Measurements from ENCODE around the gene CHPF2.
A peak's percentile ranks its signal among the peaks of the same experiment; 100 is the strongest.

CHPF2 gene

DNA sequence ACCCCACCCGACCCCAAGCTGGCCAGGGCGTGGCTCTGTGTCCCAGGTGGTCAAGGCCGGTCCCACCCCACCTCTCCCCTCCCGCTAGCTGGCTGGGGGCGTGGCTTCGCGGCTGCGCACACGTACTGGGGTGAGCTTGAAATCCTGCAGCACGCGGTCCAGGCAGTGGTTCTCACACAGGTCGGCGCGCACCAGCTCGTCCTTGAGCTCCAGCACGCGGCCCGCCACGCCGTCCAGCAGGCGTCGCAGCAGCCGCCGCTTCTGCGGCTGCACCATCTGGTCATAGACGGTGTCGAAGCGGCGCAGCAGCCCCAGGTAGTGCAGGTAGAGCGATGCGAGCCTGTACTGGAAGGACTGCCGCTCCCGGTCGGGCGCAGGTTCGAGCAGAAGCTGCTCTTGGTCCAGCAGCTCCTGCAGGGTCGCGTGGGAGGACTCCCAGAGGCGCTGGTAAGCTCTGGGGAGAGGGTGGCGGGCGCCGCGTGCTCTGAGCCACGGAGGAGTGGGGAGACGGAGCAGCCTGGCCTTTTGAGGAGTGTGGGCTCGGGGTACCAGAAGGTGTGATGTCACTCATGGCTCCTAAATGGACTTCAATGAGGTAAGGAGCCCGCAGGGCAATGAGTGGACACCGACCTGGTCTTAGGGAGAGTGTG lies 27.8 kb upstream of the CHPF2 start:
- no peak for DNase-seq (ENCODE audit: low read depth, low spot score)

DNA sequence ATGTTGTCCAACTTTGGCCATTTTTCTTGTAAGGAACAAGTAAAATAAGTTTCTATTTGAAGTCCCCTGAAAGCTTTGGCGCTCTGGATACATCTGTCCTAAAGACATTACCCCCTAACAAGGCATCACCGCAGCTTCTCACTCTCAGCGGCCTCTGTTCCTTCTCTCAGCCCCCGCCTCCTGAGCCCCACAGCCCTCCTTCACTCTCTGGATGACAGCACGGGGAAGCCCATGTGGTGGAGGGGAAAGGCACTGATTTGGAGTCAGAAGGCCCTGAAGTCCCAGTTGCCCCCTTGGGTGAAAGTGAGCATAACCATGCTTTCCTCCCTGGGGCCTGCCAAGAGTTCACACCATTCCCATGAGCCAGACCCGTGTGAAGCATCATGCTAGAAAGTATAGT lies 26.6 kb upstream of the CHPF2 start:
- no peak for DNase-seq (ENCODE audit: low read depth, low spot score)

DNA sequence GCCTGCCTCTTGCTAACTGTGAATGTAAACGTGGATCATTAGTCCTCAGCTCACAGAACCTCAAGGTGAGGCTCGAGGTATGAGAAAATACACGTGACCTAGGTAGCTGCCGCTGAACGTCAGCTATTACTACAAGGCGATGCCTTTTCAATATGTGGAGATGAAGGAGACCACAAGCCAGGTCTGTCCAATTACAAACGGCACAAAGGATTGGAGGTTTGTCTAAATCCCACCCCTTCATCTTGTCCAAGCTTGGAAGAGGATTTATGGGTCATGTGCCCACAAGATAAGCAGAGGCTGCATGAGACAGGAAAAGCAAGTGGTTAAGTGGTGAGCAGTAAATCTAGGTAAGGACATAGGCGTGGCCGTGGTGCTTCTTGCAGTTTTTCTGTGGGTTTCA lies 25.4 kb upstream of the CHPF2 start:
- DNase-seq (ENCODE audit: low read depth, low spot score), result no peak

DNA sequence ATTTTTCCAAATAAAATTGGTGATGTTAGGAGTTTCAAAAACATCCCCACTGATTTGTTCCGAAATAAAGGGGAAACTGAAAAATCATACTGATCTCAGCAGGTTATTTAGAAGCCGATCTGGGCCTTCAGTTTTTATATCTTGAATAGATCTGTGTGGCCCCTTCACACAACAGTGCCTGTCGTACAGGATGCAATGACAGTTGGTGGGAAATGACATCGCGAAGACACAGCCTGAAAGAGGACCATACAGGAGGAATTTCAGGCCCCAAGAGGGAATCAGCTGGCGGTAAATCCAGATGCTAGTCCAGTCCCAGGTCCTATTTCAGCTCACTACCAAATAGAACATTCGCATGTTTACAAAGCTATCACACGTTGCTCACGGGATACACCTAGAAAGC lies 25.0 kb upstream of the CHPF2 start:
- DNase-seq (ENCODE audit: low read depth, low spot score), result no peak

DNA sequence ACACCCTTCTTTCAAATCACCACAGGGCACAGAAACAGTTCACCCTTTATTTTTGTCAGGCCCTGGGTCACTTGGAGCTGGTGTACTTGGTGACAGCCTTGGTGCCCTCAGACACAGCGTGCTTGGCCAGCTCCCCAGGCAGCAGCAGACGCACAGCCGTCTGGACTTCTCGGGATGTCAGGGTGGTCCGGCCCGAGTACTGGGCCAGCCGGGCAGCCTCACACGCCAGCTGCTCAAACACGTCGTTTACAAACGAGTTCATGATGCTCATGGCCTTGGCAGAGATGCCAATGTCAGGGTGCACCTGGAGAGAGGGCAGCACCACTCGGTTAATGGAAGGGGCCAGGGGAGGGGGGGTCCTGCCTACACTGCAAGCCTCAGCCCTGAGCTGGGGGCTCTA lies 24.5 kb upstream of the CHPF2 start:
- no peak for DNase-seq (ENCODE audit: low read depth, low spot score)

DNA sequence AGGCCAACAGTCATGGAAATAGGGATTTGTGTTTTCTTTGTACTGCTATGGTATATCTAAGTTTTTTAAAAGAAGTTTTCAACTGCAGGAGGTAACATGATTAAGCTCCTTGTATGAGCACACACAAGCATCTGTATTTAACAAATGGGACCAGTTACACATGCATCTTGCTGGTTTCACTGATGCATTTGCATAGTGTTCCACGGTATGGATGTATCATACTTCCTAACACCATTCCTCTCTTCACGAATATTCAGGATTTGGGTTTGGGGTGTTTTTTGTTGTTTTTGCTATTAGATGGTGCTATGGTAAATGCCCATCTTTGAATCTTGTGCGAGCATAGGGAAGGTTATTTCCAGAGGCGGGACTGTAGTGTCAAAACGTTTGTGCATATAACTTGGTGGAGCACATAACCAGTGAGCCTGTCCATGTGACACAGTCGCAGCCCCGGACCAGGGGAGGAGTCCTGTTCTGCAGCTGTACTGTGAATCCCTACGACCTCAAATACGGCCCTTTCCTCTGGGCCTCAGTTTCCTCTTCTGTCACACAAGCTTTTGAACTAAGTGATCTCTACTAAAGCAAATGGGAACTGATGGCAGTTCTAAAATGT lies 23.9 kb upstream of the CHPF2 start:
- DNase-seq (ENCODE audit: low read depth, low spot score), result no peak

DNA sequence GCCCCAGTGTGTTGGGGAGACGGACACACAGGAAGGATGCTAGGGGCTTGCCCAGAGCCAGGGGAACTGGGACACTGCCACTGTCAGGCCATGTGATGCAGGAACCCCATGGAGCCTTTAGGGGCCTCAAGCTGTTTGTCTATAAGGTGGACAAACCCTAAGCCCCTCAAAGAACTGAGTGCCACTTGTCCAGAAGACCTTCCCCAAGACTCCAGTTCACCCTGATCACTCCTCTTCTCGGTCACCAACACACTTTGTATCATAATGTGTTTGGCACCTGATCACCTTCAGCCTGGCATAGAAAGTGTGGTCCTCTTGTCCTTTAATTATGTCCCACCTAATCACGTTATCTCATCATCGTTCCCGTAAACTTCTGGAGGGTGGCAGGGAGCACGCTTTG lies 22.7 kb upstream of the CHPF2 start:
- DNase-seq (ENCODE audit: low read depth, low spot score), result no peak

DNA sequence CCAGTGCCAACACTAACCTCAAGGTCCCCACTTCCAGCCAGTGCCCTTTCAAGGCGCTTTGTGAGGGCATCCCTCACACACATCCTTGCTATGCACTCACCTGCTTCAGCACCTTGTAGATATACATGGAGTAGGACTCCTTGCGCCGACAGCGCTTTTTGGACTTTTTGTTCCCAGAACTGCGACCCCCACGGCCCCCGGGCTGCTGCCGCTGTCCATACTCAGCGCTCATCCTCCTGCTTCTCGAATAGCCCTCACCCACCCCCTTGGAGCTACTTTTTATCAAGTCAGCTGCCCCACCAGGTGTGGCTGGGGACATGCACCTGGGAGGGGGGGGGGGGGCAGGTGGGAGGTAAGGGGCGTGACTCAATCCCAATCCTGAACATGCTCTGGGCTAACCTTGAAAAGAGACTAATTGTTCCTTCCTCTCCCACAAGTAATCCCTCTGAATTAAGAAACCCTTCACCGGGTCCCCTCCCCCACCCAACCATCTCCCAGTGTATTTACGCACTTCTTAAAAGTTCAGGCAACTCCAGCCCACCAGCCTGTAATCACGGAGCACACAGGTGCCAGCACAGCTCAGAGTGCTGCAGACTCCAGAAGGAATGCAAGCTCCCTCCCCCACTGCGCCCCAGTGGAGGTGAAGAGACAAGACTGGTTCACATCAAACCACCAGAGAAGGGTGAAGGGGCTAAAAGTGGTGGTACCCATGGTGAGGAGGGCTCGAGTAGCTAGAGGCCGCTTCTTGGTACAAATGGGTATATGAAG lies 22.0 kb upstream of the CHPF2 start, which contains the start of gene H2BK1:
Gene H2BK1 (minus strand): TSS at position 402 of the 768 bp plus-strand sequence. CDS start 170 bp downstream, at position 232.
- DNase-seq (ENCODE audit: low read depth, low spot score), result peak; percentile 12

DNA sequence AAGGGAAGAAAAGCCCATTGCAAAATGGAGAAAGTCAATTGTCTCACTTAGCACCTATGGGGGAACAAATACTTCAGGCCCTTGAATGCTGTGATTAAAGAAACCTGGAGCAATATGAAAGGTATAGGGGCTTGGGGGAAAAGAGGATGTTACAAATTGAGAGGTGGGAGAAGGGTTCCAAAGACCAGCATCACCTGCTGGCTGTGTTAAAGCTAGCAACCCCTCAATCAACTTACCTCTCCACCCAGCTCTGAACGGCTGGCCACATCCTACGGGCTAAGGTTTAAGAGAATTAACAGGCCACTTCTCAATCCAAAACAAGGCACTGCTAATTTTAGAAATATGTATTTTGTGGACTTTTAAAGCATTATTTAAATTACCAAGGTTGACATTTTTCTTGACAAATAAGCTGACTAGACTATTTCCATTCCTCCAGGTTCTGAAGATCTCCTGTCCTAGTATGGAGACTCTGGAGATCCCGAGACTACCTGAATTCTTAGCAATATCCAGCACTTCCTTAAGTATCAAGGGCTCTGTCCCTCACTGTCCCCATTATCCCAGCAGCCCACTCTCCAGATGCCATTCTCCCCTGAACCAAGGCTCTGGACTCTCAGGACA lies 21.0 kb upstream of the CHPF2 start:
- DNase-seq (ENCODE audit: low read depth, low spot score), result no peak

DNA sequence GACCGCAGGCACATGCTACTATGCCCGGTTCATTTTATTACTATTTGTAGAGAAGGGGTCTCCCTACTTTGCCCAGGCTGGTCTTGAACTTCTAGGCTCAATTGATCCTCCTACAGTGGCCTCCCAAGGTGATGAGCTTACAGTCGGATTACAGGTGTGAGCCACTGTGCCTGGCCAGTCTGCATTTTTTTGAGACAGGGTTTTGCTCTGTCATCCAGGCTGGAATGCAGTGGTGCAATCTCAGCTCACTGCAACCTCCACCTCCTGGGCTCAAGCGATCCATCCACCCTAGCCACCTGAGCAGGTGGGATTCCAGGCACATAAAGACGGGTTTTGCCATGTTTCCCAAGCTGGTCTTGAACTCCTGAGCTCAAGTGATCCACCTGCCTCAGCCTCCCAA lies 19.7 kb upstream of the CHPF2 start:
- DNase-seq (ENCODE audit: low read depth, low spot score), result no peak

DNA sequence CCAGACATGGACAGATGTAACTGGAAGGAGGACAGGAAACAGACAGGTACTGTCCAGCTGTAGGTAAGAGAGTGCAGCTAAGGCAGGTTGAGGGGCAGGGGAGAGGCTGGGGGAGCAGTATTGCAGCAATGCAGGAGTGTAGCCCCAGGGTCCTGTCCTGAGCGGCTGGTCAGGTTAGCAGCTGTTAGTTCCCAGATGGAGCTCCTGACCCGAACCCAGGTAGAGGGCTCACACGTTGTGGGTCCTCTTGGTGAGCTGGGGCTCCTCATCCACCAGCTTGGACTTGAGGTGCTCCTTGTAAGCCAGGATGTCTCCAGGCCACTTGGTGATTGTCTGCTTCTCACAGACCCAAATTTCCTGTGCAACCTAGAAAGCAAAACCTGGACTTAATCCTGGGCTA lies 18.5 kb upstream of the CHPF2 start:
- DNase-seq (ENCODE audit: low read depth, low spot score), result no peak

DNA sequence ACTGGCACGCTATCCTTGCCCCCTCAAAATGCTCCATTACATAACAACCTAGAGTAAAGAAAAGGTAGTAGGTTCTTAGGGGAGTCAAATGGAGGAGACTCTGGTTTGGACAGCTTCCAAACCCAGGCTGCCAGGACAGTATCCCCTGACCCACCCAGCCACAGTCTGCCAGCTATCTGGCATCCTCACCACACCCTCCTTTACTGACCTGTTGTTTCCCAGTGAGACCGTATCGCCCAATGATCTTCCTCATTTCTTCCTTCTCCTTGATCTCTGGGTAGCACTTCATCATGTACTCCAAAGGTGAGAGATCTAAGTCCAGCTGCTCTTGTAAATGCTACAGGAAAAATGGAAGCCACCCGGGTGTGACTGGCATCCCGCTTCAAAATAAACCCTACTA lies 16.9 kb upstream of the CHPF2 start:
- no peak for DNase-seq (ENCODE audit: low read depth, low spot score)

DNA sequence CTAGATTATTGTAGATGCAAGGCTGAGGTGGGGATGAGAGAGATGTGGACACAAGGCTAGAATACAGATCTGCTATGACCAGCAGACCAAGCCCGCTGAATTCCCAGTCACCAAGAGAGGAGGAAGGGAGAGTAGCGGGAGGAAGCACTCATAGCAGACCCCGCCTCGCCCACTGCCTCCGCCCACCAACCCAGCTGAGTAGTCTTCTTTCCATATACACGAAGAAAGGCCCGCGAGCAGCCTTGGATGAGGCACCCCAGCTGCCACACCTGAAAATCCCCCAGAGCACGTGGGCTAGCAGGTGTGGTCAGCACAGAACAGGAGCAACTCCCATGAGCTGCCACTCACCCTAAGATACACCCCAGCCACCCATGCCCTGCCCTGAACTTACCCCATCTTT lies 14.1 kb upstream of the CHPF2 start:
- DNase-seq (ENCODE audit: low read depth, low spot score), result no peak

DNA sequence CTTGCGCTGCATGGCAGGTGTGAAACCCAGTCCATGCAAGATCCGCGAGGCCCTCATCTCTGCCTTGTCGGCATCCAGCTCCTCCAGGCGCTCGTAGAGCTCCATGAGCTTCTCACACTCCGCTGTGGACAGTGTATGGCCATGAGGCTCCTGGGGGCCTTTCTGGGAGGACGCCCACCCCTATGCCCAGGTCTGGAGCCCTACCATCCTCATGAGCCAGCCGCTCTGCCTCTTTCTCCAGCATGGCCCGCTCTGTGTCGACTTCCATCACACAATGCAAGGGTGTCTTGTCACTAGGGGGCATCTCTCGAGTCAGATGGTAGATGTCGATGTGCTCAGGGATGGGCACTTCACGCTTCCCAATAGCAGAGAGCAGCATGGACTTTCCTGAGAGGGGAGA lies 8.6 kb upstream of the CHPF2 start:
- DNase-seq (ENCODE audit: low read depth, low spot score), result no peak

DNA sequence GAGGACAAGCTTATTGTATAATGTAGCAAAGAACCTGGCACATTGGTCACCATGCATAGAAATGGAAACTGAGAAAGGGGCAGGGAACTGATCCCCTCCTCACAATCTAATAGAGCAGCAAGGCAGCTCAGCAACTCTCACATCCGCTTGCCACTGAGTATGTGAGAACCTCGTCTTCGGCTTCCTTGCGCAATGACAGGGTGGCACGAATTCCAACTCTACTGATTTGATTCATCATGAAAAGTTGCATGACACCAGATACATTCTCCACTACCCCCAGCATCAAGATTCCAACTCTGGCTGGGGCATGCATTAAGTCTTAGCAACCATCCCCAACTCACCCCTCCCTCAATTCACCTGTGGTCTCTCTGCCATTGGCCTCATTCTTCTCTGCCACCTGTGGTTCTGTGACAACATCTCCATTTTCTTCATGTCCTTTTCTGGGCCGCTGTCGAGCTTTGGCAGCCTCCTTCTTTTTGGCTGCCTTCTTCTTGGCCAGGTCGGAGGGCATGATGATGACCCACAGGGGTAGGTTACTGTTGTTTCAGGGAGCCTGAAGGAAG lies 6.3 kb upstream of the CHPF2 start:
- no peak for DNase-seq (ENCODE audit: low read depth, low spot score)

DNA sequence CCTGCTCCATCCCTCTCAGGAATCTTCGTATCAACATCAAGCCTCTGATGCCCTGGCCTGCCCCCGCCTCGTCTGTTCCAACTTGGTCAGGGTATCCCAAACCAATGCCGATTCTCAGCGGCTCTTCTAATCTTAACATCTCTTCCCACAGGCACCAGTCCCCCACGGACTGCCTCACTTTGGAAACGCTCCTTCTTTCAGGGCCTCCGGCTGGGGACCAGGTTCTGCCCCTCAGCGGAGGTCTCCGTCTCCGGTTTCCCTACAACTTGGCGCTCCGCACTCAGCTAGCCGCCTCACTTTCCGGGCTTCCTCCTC lies 5.8 kb upstream of the CHPF2 start:
- DNase-seq (ENCODE audit: low read depth, low spot score), result no peak

DNA sequence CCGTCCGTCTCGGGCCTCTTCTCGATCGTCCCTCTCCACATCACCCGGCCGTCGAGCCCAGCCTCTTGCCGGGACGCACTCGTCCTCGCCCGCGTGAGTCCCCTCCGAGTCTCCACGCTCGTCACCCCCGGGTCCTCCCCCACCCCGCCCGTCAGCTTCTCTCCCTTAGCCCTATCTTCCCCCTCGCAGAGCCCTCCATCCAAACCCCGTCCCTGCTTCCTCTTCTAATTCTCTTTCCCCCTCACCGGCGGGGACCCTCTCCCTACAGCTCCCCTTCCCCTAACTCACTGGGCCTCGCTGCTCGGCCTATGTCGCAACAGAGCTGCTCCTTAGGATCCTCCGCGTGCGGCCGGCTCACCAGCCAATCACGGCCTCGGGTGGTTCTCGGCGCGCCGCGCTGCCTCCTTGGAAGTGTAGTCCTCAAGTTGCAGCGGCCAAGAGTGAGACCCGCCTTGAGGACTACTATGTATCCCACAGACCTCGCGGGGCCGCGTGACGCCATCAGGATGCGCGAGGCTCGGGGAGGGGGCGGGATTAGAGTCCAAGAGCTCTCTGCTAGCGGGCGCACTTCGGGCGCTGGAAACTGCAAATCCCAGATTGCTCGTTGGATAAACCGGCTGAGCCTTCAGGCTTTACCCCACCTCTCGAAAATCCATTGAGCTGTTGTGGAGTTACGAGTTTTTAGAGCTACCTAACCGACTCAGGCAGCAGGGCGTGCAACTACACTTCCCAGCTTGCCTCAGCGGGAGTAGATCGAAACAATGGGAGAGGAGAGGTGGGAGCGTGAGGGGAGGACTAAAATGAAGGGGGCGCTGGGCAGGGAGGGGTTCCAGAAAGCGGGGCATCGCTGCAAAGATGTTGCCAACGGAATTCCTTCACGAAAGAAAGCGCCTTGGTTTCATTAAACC lies 5.2 kb upstream of the CHPF2 start, which contains the start of gene ABCF2:
Gene ABCF2 (minus strand): TSS at position 331 of the 908 bp plus-strand sequence. CDS start 747 bp downstream, outside the sequence.
- peak; percentile 95 for DNase-seq (ENCODE audit: low read depth, low spot score)

DNA sequence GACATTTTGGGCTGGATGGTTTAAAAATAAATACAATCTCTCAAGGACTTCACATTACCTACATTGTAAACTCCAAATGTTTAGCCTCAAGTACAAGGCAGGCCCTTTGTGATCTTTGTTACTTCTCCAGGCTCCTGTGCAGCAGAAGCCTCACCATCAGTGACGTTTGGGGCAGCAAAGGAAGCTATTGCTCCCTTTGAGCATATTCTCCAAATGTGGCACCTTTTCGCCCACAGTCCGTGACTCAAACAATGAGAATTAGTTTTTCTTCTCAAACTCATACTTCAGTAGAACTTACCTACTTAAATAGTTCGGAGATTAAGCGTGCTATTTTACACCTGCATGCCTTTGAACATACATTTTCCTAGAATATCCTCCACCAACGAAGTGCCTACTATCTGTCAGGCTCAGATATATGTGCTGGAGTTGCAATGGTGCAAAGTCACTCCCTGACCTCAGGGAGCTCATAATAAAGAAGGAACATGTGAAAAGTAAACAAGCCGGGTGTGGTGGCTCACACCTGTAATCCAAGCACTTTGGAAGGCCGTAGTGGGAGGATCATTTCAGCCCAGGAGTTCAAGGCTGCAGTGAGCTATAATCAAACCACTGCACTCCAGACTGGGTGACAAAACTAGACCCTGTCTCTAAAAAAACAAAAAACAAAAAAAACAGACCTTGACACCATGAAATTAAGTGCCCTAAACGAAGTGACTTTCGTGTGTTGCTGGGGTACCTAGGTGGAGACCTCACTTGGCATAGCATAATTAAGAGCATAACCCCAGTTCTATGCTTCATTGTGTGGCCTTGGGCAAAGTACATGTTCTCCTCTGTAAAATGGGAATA lies 4.0 kb upstream of the CHPF2 start:
- no peak for DNase-seq (ENCODE audit: low read depth, low spot score)

DNA sequence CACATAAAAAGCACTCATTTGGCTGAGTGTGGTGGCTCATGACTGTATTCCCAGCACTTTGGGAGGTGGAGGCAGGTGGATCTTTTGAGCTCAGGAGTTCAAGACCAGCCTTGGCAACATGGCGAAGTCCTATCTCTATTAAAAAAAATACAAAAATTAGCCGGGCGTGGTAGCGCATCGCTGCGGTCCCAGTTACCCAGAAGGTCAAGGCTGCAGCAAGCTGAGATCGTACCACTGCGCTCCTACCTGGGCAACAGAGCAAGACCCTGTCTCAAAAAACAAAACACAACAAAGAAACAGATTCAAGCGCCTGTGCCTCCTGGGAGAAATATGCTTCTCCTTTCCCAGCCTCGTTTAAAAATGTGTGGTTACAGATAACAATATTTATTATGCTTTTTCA lies 3.0 kb upstream of the CHPF2 start:
- DNase-seq (ENCODE audit: low read depth, low spot score), result no peak

DNA sequence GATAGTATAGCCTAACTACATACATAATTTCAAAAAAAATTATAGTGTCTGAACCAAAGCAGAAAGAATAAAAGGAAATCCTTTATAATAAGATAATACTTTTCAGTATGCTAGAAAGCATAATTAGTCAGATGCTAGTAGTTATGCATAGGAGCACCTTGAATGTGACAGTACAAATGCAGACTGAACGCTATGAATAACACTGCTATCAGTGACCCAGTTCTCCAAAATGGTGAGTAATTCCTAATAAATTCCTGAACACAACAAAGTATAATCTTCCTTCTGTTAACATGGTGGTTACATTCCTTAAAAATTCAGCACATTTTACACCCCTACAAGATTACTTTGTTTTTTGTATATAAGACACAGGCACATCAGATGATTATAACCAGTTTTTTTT lies 1.2 kb upstream of the CHPF2 start:
- DNase-seq (ENCODE audit: low read depth, low spot score), result no peak
